HepG2 (cell line): ENCODE data around the gene HIVEP2. TPM values are rescaled to one million over a fixed set of nuclear protein-coding genes. Genes with fewer than 3 reads are reported as not detected.
A peak's percentile ranks its signal among the peaks of the same experiment; 100 is the strongest.

Experiments used
- BCLAF1 ChIP-seq: fragments of 450-650 bp; IDR thresholded peaks from 2 replicates; pipeline ENCODE4 v1.6.1; 2017; ENCODE audit warnings: mild to moderate bottlenecking
- CEBPZ ChIP-seq: IDR thresholded peaks from 2 replicates; pipeline ENCODE4 v1.6.1; 2012; ENCODE audit warnings: low read length, improper control_type of control experiment
- FOXM1 ChIP-seq: sonication (generic); formaldehyde crosslinking; IDR thresholded peaks from 2 replicates; pipeline ENCODE4 v1.5.0; 2020; ENCODE audit warnings: missing genetic modification reagents
- IKZF5 ChIP-seq: IDR thresholded peaks from 2 replicates; pipeline ENCODE4 v1.6.1; 2018; ENCODE audit warnings: missing genetic modification reagents, mild to moderate bottlenecking, missing compliant biosample characterization
- MIER3 ChIP-seq: IDR thresholded peaks from 2 replicates; pipeline ENCODE4 v1.6.1; 2016; ENCODE audit warnings: missing compliant biosample characterization, borderline replicate concordance
- POLR2AphosphoS2 ChIP-seq: IDR thresholded peaks from 2 replicates; pipeline ENCODE4 v1.6.1; 2011; ENCODE audit warnings: low read depth, low read length, improper control_type of control experiment
- ZBTB21 ChIP-seq: sonication (generic); formaldehyde crosslinking; IDR thresholded peaks from 2 replicates; pipeline ENCODE4 v1.4.0; 2020; ENCODE audit warnings: missing genetic modification reagents
- ZNF407 ChIP-seq: sonication (generic); formaldehyde crosslinking; IDR thresholded peaks from one replicate; pipeline ENCODE4 v1.5.1; 2020; ENCODE audit warnings: mild to moderate bottlenecking, missing genetic modification reagents; ENCODE audit errors: not compliant biosample characterization
- ZNF678 ChIP-seq: sonication (generic); formaldehyde crosslinking; IDR thresholded peaks from 2 replicates; pipeline ENCODE4 v1.4.0; 2020; ENCODE audit warnings: mild to moderate bottlenecking, missing genetic modification reagents
- polyA plus RNA-seq, 8 experiments: library from polyadenylated mRNA; depleted of rRNA in 3 of 8; stranded (reverse) in 7 of 8; unstranded in 1 of 8; fragments of >200 nt; fragmentation: Illumina TruSeq in 4 of 8; extraction: Trizol in 4 of 8; gene quantifications; 2 replicates each; pipeline versions ENCODE4 v1.2.1 to v1.2.3, GENCODE V29; 2011 to 2016; ENCODE audit warnings: low read depth in 4 of 8, missing spikeins in 1 of 8, mixed read lengths in 1 of 8; ENCODE audit not compliant: insufficient read depth in 1 of 8
- total RNA-seq, 5 experiments: library from RNA; depleted of rRNA; stranded (reverse); fragments of >200 nt; fragmentation: Illumina TruSeq; extraction: Trizol; gene quantifications; 2 replicates each; pipeline ENCODE4 v1.2.3, GENCODE V29; 2016; ENCODE audit warnings: low read depth in 1 of 5

Gene HIVEP2
- total and polyA plus RNA-seq, 2 of the 13 experiments (the other 11 are each of a cell fraction or from before 2014, with no cell fraction given), result 3.4 to 12.9 TPM

GRCh38 chr6:142944124-142945048 is 590 bp downstream of the HIVEP2 start (continued):
- no peak for TF ChIP-seq CEBPZ
- TF ChIP-seq ZNF407 (CRISPR knock-in tag), result peak; percentile 68
- TF ChIP-seq BCLAF1, result no peak
- no peak; the same call in 1 of the 2 replicates for TF ChIP-seq POLR2AphosphoS2
- TF ChIP-seq ZBTB21, result peak; percentile 66; the same call in 1 of the 2 replicates
- peak; percentile 32; the same call in 1 of the 2 replicates for TF ChIP-seq MIER3 (CRISPR knock-in tag)
- no peak for TF ChIP-seq ZNF678
- TF ChIP-seq IKZF5, result peak; percentile 29; the same call in 1 of the 2 replicates
- TF ChIP-seq FOXM1 (CRISPR knock-in tag), result no peak
